BE2C (cell line): ENCODE measurements around the gene RNF31.
"Not testable (repeated sequence)": the region's sequence is repeated elsewhere in the genome, so short reads cannot be mapped to it uniquely, and the experiment has no call there.

Experiments
- DNase-seq: peaks from one replicate; pipeline ENCODE4 v3.0.0-alpha.2; 2020
- H3K27me3 ChIP-seq: fragments of 250-450 bp; sonication (Bioruptor Pico); 2 replicates; pipeline ENCODE4 v1.5.1; 2020; ENCODE audit warnings: mild to moderate bottlenecking
- H3K36me3 ChIP-seq: fragments of 250-450 bp; sonication (Bioruptor Pico); 2 replicates; pipeline ENCODE4 v1.5.1; 2020; ENCODE audit warnings: mild to moderate bottlenecking
- H3K4me1 ChIP-seq: fragments of 250-450 bp; sonication (Bioruptor Pico); 2 replicates; pipeline ENCODE4 v1.5.1; 2020
- H3K4me3 ChIP-seq: 2 replicates; pipeline ENCODE4 v1.5.1; 2011; ENCODE audit warnings: low read depth, low read length
- H3K9me3 ChIP-seq: fragments of 250-450 bp; sonication (Bioruptor Pico); 2 replicates; pipeline ENCODE4 v1.5.1; 2020
- TF ChIP-seq, protein P1 (sequence below): IDR thresholded peaks from 2 replicates; pipeline ENCODE4 v1.5.1; 2012; ENCODE audit warnings: mild to moderate bottlenecking, low read depth, low read length

RNF31 gene

DNA sequence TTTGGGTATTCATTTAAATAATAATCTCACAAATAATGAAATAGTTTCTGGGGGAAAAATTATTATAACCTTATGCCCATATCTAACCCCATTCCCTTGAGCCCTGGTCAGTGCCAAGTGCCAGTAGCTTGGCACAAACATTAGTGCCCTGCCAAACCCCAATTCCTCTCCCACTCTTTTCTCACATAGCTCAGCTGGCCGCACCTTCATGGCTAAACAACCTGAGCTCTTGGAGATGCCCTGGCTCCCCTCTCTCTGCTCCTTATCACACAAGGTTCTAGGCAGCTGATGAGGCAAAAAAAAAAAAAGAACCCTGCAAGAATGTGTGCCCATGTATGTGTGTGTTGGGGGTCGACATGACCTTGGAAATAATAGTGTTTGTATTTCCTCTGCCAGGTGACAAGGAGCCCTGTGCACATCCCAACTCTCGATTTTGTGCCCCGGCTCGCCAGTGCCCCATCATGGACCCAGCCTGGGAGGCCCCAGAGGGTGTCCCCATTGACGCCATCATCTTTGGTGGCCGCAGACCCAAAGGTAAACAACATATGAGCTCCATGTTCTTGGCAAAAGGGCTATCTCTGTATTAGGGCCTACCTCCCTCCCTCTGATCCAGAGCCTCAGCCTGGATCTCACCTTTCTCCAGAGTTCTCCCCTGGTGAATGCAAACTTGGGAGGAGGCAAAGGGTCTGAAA lies 44.8 kb upstream of the RNF31 start:
- Histone ChIP-seq H3K4me1 (no peaks in the 10 kb centered on the region), H3K4me3 (no peak overlapping the region), H3K36me3 (peaks cover 36% of the 10 kb centered on the region), H3K27me3 (no peaks in the 10 kb centered on the region), H3K9me3 (no peaks in the 10 kb centered on the region)
- no peak for DNase-seq
- TF ChIP-seq, protein P1, sequence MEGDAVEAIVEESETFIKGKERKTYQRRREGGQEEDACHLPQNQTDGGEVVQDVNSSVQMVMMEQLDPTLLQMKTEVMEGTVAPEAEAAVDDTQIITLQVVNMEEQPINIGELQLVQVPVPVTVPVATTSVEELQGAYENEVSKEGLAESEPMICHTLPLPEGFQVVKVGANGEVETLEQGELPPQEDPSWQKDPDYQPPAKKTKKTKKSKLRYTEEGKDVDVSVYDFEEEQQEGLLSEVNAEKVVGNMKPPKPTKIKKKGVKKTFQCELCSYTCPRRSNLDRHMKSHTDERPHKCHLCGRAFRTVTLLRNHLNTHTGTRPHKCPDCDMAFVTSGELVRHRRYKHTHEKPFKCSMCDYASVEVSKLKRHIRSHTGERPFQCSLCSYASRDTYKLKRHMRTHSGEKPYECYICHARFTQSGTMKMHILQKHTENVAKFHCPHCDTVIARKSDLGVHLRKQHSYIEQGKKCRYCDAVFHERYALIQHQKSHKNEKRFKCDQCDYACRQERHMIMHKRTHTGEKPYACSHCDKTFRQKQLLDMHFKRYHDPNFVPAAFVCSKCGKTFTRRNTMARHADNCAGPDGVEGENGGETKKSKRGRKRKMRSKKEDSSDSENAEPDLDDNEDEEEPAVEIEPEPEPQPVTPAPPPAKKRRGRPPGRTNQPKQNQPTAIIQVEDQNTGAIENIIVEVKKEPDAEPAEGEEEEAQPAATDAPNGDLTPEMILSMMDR = no peak

DNA sequence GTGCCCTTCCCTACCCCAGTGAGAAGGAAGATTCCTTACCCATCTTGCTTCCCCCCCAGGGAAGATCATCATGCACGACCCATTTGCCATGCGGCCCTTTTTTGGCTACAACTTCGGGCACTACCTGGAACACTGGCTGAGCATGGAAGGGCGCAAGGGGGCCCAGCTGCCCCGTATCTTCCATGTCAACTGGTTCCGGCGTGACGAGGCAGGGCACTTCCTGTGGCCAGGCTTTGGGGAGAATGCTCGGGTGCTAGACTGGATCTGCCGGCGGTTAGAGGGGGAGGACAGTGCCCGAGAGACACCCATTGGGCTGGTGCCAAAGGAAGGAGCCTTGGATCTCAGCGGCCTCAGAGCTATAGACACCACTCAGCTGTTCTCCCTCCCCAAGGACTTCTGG lies 43.8 kb upstream of the RNF31 start:
- TF ChIP-seq, protein P1 = no peak
- no peak for DNase-seq
- Histone ChIP-seq H3K36me3 (peaks cover 32% of the 10 kb centered on the region), H3K9me3 (no peaks in the 10 kb centered on the region), H3K4me1 (no peaks in the 10 kb centered on the region), H3K27me3 (no peaks in the 10 kb centered on the region), H3K4me3 (no peak overlapping the region)

DNA sequence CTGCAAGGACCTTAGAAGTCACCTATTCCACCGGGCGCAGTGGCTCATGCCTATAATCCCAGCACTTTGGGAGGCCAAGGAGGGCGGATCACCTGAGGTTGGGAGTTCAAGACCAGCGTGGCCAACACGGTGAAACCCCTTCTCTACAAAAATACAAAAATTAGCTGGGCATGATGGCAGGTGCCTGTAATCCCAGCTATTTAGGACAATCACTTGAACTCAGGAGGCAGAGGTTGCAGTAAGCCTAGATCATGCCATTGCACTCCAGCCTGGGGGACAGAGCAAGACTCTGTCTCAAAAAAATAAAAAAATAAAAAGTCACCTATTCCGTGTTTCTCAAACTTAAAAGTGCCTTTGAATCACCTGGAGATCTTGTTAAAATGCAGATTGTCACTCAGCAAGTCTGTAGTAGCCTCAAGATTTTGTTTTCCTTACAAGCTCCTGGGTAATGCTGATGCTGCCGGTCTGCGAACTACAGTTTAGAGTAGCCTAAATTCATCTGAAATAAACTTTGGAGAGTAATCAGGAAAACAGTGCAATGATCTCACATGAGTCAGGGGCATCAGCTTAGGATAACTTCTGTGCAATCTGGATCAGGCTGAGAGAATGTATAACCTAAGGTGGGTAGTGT lies 41.6 kb upstream of the RNF31 start:
- H3K4me3 ChIP-seq, H3K9me3 ChIP-seq, DNase-seq, H3K27me3 ChIP-seq, H3K4me1 ChIP-seq: not testable (repeated sequence)
- H3K36me3 ChIP-seq = peaks cover 12% of the 10 kb centered on the region

DNA sequence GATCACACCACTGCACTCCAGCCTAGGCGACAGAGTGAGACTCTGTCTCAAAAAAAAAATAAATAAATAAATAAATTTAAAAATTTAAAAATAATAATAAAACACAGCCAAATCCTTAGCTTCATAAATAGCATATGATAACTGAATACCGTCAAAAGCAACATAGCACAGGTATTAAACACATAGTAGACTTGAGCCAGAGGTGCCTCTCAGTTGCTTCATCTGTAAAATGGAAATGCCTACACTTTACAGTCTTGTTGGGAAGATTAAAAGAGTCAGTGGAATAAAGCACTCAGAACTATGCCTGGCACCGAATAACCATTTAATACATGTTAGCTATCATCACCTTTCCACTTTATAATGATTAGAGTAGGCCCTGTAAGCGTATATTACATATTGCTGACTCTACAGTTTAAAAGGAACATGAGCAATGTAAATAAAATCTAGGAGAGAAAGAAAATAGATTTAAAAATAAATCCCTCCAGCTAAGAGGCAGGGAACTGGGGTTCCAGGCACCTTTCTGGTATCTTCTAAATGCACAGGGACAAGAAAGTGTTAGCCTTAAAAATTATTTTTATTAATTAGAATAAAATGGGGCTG lies 40.5 kb upstream of the RNF31 start:
- Histone ChIP-seq H3K36me3 (peaks cover 12% of the 10 kb centered on the region), H3K4me3 (no peak overlapping the region), H3K27me3 (no peaks in the 10 kb centered on the region), H3K4me1 (no peaks in the 10 kb centered on the region), H3K9me3 (no peaks in the 10 kb centered on the region)
- TF ChIP-seq, protein P1 = no peak
- no peak for DNase-seq

DNA sequence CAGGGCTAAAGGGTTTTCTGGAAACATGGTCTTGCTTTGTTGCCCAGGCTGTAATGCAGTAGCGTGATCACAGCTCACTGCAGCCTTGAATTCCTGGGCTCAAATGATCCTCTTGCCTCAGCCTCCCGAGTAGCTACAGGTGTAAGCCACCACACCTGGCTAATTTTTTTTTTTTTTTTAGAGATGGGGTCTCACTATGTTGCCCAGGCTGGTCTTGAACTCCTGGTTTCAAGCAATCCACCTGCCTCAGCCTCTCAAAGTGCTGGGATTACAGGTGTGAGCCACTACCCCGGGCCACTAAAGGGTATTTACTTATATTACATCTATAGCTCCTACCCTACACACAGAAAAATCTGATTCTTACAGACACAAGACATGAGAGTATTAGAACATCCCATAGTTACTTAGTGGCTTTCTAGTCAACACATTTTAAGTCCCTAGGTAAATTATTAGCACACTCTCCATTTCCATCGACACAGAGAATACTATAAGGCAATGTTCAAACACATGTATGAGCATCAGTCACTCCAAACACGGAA lies 38.9 kb upstream of the RNF31 start:
- no peak for DNase-seq
- H3K4me1 ChIP-seq = no peaks in the 10 kb centered on the region
- H3K27me3 ChIP-seq = no peaks in the 10 kb centered on the region
- peaks cover 4% of the 10 kb centered on the region for H3K36me3 ChIP-seq
- TF ChIP-seq, protein P1 = no peak
- H3K9me3 ChIP-seq = no peaks in the 10 kb centered on the region
- H3K4me3 ChIP-seq = no peak overlapping the region

DNA sequence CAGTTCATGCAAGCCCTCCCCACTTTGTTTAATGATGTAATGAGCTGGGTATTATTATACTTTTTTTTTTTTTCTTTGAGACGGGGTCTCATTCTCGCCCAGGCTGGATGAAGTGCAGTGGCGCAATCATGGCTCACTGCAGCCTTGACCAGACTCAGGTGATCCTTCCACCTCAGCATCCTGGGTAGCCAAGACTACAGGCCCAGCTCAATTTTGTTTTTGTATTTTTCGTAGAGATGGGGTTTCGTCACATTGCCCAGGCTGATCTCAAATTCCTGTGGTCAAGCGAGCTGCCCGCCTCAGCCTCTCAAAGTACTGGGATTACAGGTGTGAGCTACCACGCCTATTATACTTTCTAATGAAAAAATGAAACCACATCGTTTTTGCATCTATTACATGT lies 37.2 kb upstream of the RNF31 start:
- Histone ChIP-seq H3K4me3 (no peak overlapping the region), H3K4me1 (no peaks in the 10 kb centered on the region), H3K9me3 (no peaks in the 10 kb centered on the region), H3K27me3 (no peaks in the 10 kb centered on the region), H3K36me3 (no peaks in the 10 kb centered on the region)
- TF ChIP-seq, protein P1 = no peak
- no peak for DNase-seq
